H9 (cell line): Measurements from ENCODE around the gene BBS4. TPM values are rescaled to one million over a fixed set of nuclear protein-coding genes. Genes with fewer than 3 reads are reported as not detected.

Experiments
- DNase-seq: peaks from one replicate; pipeline ENCODE4 v3.0.0-alpha.2; 2017
- H2AFZ ChIP-seq: one replicate; pipeline ENCODE4 v1.6.1; 2013; ENCODE audit warnings: mild to moderate bottlenecking, low read length, control low read depth, moderate library complexity
- H2AK5ac ChIP-seq: 2 replicates; pipeline ENCODE4 v1.6.1; 2013; ENCODE audit warnings: low read length, control low read depth, mixed read lengths; ENCODE audit not compliant: insufficient read length
- H2BK120ac ChIP-seq: one replicate; pipeline ENCODE4 v1.6.1; 2013; ENCODE audit warnings: low read depth, mild to moderate bottlenecking, low read length, control low read depth, inconsistent platforms; ENCODE audit not compliant: poor library complexity, severe bottlenecking
- H2BK12ac ChIP-seq: 2 replicates; pipeline ENCODE4 v1.6.1; 2013; ENCODE audit warnings: low read length, control low read depth, mixed read lengths, low read depth; ENCODE audit not compliant: insufficient read length
- H2BK15ac ChIP-seq: 2 replicates; pipeline ENCODE4 v1.6.1; 2013; ENCODE audit warnings: low read depth, low read length, control low read depth
- H2BK20ac ChIP-seq: one replicate; pipeline ENCODE4 v1.6.1; 2013; ENCODE audit warnings: low read depth, mild to moderate bottlenecking, low read length, control low read depth, inconsistent platforms; ENCODE audit not compliant: poor library complexity, severe bottlenecking
- H2BK5ac ChIP-seq: 2 replicates; pipeline ENCODE4 v1.6.1; 2013; ENCODE audit warnings: low read length, control low read depth, mixed read lengths; ENCODE audit not compliant: insufficient read length
- H3K14ac ChIP-seq: 2 replicates; pipeline ENCODE4 v1.6.1; 2013; ENCODE audit warnings: low read length, control low read depth; ENCODE audit not compliant: insufficient read depth
- H3K18ac ChIP-seq: 2 replicates; pipeline ENCODE4 v1.6.1; 2013; ENCODE audit warnings: low read depth, mild to moderate bottlenecking, mixed read lengths, low read length, control low read depth; ENCODE audit not compliant: insufficient read length
- H3K23ac ChIP-seq: 2 replicates; pipeline ENCODE4 v1.6.1; 2013; ENCODE audit warnings: low read length, control low read depth, mixed read lengths, low read depth; ENCODE audit not compliant: insufficient read length
- H3K23me2 ChIP-seq: 2 replicates; pipeline ENCODE4 v1.6.1; 2013; ENCODE audit warnings: low read depth, mild to moderate bottlenecking, mixed read lengths, low read length, control low read depth; ENCODE audit not compliant: insufficient read length, poor library complexity, severe bottlenecking
- H3K27ac ChIP-seq: 2 replicates; pipeline ENCODE4 v1.5.1; 2013; ENCODE audit warnings: low read length, control low read depth, mixed read lengths, low read depth; ENCODE audit not compliant: insufficient read length
- H3K27me3 ChIP-seq: 2 replicates; pipeline ENCODE4 v1.6.1; 2013; ENCODE audit warnings: low read length, control low read depth, inconsistent platforms; ENCODE audit not compliant: insufficient read depth
- H3K4ac ChIP-seq: 2 replicates; pipeline ENCODE4 v1.6.1; 2013; ENCODE audit warnings: low read depth, mild to moderate bottlenecking, control low read depth, inconsistent platforms, low read length, moderate library complexity
- H3K4me1 ChIP-seq: 2 replicates; pipeline ENCODE4 v1.6.1; 2013; ENCODE audit warnings: low read length, control low read depth, inconsistent platforms; ENCODE audit not compliant: insufficient read depth
- H3K4me2 ChIP-seq: 2 replicates; pipeline ENCODE4 v1.6.1; 2013; ENCODE audit warnings: low read length, control low read depth, mixed read lengths; ENCODE audit not compliant: insufficient read length, insufficient read depth
- H3K56ac ChIP-seq: 2 replicates; pipeline ENCODE4 v1.6.1; 2013; ENCODE audit warnings: low read depth, mild to moderate bottlenecking, mixed read lengths, low read length, control low read depth; ENCODE audit not compliant: insufficient read length
- H3K79me1 ChIP-seq: 2 replicates; pipeline ENCODE4 v1.6.1; 2013; ENCODE audit warnings: low read depth, mild to moderate bottlenecking, moderate library complexity, low read length, control low read depth, inconsistent platforms; ENCODE audit not compliant: insufficient read depth, poor library complexity, severe bottlenecking
- H3K79me2 ChIP-seq: 2 replicates; pipeline ENCODE4 v1.6.1; 2013; ENCODE audit warnings: low read length, control low read depth, inconsistent platforms; ENCODE audit not compliant: insufficient read depth
- H3K9ac ChIP-seq: 2 replicates; pipeline ENCODE4 v1.6.1; 2013; ENCODE audit warnings: low read length, control low read depth, mixed read lengths; ENCODE audit not compliant: insufficient read length; ENCODE audit errors: extremely low read depth
- H3K9me3 ChIP-seq: one replicate; pipeline ENCODE4 v1.6.1; 2013; ENCODE audit warnings: low read depth, low read length, inconsistent platforms; ENCODE audit not compliant: control insufficient read depth
- H3T11ph ChIP-seq: one replicate; pipeline ENCODE4 v1.6.1; 2013; ENCODE audit warnings: mild to moderate bottlenecking, low read length, control low read depth, inconsistent platforms
- H4K20me1 ChIP-seq: one replicate; pipeline ENCODE4 v1.6.1; 2013; ENCODE audit not compliant: control insufficient read depth, insufficient read length, insufficient read depth
- H4K5ac ChIP-seq: 2 replicates; pipeline ENCODE4 v1.6.1; 2013; ENCODE audit warnings: low read depth, mild to moderate bottlenecking, mixed read lengths, low read length, control low read depth; ENCODE audit not compliant: insufficient read length
- H4K8ac ChIP-seq: replicated peaks from 2 replicates; pipeline ENCODE4 v1.6.1; 2013; ENCODE audit warnings: low read length, control low read depth, mixed read lengths, low read depth; ENCODE audit not compliant: insufficient read length
- H4K91ac ChIP-seq: 2 replicates; pipeline ENCODE4 v1.6.1; 2013; ENCODE audit warnings: low read depth, mild to moderate bottlenecking, moderate library complexity, mixed read lengths, low read length, control low read depth; ENCODE audit not compliant: insufficient read length
- H3K27ac Mint-ChIP-seq, 3 experiments: 2 replicates in 2 of 3; 3 replicates in 1 of 3; pipeline ENCODE4 v1.8.0; 2020 to 2021; ENCODE audit warnings: mixed read lengths in 3 of 3, mild to moderate bottlenecking in 1 of 3, moderate library complexity in 1 of 3
- H3K27me3 Mint-ChIP-seq: 2 replicates; pipeline ENCODE4 v1.8.0; 2021; ENCODE audit warnings: low read depth, mild to moderate bottlenecking, moderate library complexity, mixed read lengths
- H3K36me3 Mint-ChIP-seq, 3 experiments: 2 replicates in 2 of 3; 3 replicates in 1 of 3; pipeline ENCODE4 v1.8.0; 2020 to 2021; ENCODE audit warnings: low read depth in 3 of 3, mixed read lengths in 3 of 3; ENCODE audit not compliant: insufficient read depth in 1 of 3
- H3K4me1 Mint-ChIP-seq, 2 experiments: 2 replicates each; pipeline ENCODE4 v1.8.0; 2020; ENCODE audit warnings: mixed read lengths in 2 of 2
- H3K4me3 Mint-ChIP-seq, 2 experiments: 2 replicates in 1 of 2; 3 replicates in 1 of 2; pipeline ENCODE4 v1.8.0; 2020 to 2021; ENCODE audit warnings: mild to moderate bottlenecking in 2 of 2, mixed read lengths in 2 of 2, moderate library complexity in 1 of 2
- H3K9me3 Mint-ChIP-seq, 2 experiments: 2 replicates in 1 of 2; 3 replicates in 1 of 2; pipeline ENCODE4 v1.8.0; 2020; ENCODE audit warnings: mild to moderate bottlenecking in 2 of 2, mixed read lengths in 2 of 2, moderate library complexity in 1 of 2
- WGBS: extraction: QIAGEN DNeasy Blood & Tissue Kit; methylation state at CpG from one replicate; pipeline ENCODE4 v1.1.7; 2013; ENCODE audit warnings: missing lambda C conversion rate, low lambda C conversion rate, mixed read lengths; ENCODE audit not compliant: insufficient read length; ENCODE audit errors: extremely low coverage; 5-methylcytosine and 5-hydroxymethylcytosine counted together
- total RNA-seq: library from RNA; stranded (reverse); gene quantifications from 2 replicates; pipeline ENCODE4 v1.2.1, GENCODE V29; 2021
- TF ChIP-seq, protein P1 (sequence below): fragments of 200-600 bp; sonication (generic); conservative IDR thresholded peaks from 3 replicates; pipeline ENCODE4 v1.8.0; 2021; ENCODE audit warnings: antibody characterized with exemption, mild to moderate bottlenecking

BBS4 gene
- total RNA-seq, 1 experiment from 2014 or later, result 27.3 TPM

DNA sequence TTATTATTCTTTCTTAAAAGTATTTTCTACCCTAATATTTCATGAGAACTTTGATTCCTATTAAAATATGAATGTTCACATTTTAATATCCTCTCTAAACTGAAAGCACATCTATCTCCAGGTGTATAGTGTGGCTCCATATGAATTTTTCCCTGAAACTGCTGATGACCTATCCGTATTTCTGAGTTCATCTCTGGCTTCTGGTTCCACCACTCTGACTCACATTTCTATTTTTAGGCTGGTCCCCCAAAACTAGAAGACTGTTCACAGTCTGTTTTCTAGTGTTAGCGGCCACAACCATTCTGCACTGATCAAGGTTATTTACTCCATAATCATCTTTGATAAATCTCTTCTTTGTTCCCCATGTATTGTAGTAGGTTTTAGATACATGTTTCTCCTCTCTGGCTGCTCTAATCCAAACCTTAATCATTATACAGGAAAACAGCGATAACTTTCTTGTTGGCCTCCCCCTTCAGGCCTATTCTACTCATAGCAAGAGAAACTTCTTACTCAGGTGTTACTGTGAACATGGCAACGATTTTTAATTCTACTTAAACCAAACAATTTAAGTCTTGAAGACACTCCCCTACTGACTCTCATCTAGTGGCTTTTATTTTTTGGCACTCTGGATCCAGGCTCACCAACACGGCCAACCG is 84.8 kb downstream of the BBS4 start:
- Histone ChIP-seq H3K79me2 (no peaks in the 10 kb centered on the region), H4K20me1 (no peaks in the 10 kb centered on the region), H2BK5ac (no peak overlapping the region), H3K4ac (no peak overlapping the region), H3K56ac (no peak overlapping the region), H4K91ac (no peak overlapping the region), H3K79me1 (peaks cover 2% of the 10 kb centered on the region), H4K8ac (no peak overlapping the region), H2BK15ac (no peak overlapping the region), H4K5ac (no peak overlapping the region), H3K4me2 (no peak overlapping the region), H3K27ac (no peak overlapping the region), H3K18ac (no peak overlapping the region), H3K14ac (no peak overlapping the region), H3K9me3 (peaks cover 5% of the 10 kb centered on the region), H2BK20ac (no peak overlapping the region), H3K9ac (no peak overlapping the region), H2BK12ac (no peak overlapping the region), H3T11ph (no peak overlapping the region), H3K4me1 (no peaks in the 10 kb centered on the region), H3K23ac (no peak overlapping the region), H2AK5ac (no peak overlapping the region), H2AFZ (no peak overlapping the region), H3K27me3 (no peaks in the 10 kb centered on the region), H2BK120ac (no peak overlapping the region), H3K23me2 (no peaks in the 10 kb centered on the region)
- H3K27ac Mint-ChIP-seq, result peak overlapping the region in 2 of 3 experiments; percentile 34 to 62; a peak in 3 of 7 replicates
- no CpG with 5 or more reads among the region's 6 CpGs for WGBS
- DNase-seq, result no peak
- H3K36me3 Mint-ChIP-seq, result peaks cover 56 to 72% (median 59%) of the 10 kb centered on the region in 3 experiments
- peaks cover 10 to 11% of the 10 kb centered on the region in 2 experiments for H3K4me1 Mint-ChIP-seq
- TF ChIP-seq, protein P1, sequence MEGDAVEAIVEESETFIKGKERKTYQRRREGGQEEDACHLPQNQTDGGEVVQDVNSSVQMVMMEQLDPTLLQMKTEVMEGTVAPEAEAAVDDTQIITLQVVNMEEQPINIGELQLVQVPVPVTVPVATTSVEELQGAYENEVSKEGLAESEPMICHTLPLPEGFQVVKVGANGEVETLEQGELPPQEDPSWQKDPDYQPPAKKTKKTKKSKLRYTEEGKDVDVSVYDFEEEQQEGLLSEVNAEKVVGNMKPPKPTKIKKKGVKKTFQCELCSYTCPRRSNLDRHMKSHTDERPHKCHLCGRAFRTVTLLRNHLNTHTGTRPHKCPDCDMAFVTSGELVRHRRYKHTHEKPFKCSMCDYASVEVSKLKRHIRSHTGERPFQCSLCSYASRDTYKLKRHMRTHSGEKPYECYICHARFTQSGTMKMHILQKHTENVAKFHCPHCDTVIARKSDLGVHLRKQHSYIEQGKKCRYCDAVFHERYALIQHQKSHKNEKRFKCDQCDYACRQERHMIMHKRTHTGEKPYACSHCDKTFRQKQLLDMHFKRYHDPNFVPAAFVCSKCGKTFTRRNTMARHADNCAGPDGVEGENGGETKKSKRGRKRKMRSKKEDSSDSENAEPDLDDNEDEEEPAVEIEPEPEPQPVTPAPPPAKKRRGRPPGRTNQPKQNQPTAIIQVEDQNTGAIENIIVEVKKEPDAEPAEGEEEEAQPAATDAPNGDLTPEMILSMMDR, result peak; percentile 52
- H3K27me3 Mint-ChIP-seq, result no peaks in the 10 kb centered on the region
- peaks cover 19 to 22% of the 10 kb centered on the region in 2 experiments for H3K9me3 Mint-ChIP-seq
- no peak overlapping the region for H3K4me3 Mint-ChIP-seq
